GM21381 (cell line): Measurements from ENCODE around the gene SAAL1.
"Not testable (repeated sequence)": the region's sequence is repeated elsewhere in the genome, so short reads cannot be mapped to it uniquely, and the experiment has no call there.

ENCODE experiments used
- ATAC-seq: cut with Tn5 transposase; IDR thresholded peaks from one replicate; pipeline ENCODE4 v1.9.1; 2021; ENCODE audit warnings: mild to moderate bottlenecking, moderate library complexity; ENCODE audit not compliant: unreplicated experiment

Gene SAAL1, protein sequence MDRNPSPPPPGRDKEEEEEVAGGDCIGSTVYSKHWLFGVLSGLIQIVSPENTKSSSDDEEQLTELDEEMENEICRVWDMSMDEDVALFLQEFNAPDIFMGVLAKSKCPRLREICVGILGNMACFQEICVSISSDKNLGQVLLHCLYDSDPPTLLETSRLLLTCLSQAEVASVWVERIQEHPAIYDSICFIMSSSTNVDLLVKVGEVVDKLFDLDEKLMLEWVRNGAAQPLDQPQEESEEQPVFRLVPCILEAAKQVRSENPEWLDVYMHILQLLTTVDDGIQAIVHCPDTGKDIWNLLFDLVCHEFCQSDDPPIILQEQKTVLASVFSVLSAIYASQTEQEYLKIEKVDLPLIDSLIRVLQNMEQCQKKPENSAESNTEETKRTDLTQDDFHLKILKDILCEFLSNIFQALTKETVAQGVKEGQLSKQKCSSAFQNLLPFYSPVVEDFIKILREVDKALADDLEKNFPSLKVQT

DNA sequence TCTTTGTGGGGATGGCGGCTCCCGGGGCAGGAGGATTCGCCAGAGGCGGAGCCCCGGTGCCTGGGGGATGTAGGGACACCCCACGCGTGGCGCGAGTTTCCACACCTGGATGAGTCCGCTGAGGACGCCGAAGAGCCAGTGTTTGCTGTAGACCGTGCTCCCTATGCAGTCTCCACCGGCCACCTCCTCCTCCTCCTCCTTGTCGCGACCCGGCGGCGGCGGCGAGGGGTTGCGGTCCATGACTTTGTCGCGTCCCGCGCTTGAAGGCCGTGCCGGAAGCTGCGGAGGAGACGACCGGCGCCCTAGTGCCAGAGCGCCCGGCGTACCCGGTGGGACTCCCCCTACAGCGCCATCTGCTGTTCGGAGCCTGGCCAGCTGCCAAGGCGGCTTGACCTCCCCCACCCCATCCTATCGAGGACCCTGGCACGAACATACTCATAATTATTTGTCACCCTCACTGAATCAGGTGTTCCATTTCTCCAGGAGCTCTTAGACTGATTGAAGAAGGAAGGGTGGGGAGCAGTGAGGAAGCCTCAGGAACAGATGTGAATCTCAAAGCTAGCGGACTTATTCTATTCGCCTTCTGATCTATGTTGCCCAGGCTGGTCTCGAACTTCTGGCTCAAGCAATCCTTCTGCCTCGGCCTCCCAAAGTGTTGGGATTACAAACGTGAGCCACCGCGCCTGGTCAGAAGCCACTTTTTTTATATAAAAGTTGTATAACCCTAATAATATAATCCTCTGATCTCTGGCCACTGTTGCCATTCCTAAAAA, at the start of gene SAAL1:
TSS of gene SAAL1 (minus strand) at position 281 of the 773 bp plus-strand sequence. CDS start at position 240, 41 bp downstream.
- ATAC-seq, result peak; percentile 98

DNA sequence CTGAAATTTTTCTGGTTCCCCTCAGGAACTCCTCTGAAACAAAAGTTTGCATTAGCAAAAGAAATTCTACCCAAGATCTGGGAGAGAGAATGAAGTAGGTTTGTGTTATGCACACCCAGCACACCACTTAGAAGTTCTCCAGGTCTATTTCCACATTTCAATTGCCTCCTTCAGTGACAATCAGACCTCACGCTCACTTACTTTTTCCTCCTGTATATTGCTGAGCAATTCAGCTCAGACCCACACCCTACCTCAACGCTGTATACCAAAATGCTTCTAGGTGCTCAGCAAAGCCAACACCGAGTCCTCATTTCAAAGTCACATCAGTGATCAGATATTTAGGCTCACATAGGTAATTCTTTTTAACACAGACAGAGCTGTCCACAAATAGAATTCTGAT, 45.7 kb upstream of the SAAL1 start:
- no peak for ATAC-seq

DNA sequence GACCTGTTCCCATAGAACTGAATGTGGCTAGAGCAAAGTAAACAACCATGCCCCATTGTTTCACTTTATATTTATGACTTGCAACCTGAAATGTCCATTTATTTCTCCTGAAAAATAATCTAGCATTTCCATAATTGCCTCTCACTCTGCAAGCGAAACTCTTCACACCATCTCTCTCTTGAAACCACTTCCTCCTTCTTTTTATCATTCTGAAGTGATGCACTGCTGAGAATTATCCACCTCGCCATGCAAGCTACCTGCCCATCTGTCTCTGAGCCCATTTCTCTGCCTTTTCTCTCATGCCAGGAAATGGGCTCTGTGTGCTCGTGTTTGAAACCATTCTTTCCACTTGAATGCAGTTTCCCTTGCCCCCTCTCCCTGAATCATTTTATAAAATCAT, 40.0 kb upstream of the SAAL1 start:
- no peak for ATAC-seq

DNA sequence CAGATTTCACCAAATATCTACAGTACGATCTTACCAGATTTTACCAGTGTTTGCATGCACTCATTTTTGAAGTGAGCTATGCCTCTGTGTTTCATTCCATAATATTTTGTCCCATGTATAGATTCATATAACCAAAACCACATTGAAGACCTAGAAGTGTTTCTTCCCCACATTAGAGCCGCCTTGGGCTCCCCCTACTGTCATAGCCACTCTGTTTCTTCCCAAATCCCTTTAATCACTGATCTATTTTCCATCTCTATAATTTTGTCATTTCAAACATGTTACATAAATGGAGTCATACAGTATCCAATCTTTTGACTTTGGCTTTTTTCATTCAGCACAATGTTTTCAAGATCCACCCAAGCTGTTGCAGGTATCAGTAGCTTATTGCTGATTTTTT, 39.1 kb upstream of the SAAL1 start:
- no peak for ATAC-seq

DNA sequence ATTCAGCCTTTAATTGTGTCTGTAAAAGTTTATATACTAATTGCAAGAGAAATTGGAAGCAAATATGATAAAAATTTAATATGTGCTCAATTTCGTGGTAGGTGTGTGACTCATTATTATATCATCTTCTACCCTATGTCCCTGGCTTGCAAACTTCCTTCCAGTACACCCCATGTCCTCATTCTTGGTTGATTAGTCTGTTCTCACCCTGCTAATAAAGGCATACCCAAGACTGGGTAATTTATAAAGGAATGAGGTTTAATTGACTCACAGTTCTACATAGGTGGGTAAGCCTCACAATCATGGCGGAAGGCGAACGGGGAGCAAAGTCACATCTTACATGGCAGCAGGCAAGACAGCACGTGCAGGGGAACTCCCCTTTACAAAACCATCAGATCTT, 38.4 kb upstream of the SAAL1 start:
- ATAC-seq, result no peak

DNA sequence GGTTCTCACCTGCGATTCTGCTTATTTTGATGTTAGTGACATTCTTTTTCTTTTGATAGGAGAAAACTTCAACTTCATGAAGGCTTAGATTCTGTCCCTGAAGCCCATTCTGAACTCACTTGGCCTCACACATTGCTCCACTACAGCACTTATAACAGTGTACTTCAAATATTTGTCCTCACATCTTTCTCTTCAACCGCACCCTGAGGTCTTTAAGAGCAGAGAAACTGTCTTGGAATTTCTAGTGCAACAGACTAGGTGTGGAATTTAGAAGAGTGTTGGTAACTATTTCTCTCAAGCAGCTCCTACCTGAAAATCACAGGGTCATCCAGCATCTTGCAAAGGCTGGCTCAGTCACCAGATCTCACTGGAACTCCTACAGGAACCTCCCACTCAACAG, 34.3 kb upstream of the SAAL1 start:
- no peak for ATAC-seq

DNA sequence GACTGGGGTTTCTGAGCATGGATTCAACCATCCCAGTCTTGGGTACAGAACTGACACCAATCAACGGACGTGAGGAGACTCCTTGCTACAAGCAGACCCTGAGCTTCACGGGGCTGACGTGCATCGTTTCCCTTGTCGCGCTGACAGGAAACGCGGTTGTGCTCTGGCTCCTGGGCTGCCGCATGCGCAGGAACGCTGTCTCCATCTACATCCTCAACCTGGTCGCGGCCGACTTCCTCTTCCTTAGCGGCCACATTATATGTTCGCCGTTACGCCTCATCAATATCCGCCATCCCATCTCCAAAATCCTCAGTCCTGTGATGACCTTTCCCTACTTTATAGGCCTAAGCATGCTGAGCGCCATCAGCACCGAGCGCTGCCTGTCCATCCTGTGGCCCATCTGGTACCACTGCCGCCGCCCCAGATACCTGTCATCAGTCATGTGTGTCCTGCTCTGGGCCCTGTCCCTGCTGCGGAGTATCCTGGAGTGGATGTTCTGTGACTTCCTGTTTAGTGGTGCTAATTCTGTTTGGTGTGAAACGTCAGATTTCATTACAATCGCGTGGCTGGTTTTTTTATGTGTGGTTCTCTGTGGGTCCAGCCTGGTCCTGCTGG, 31.4 kb upstream of the SAAL1 start:
- ATAC-seq, result no peak

DNA sequence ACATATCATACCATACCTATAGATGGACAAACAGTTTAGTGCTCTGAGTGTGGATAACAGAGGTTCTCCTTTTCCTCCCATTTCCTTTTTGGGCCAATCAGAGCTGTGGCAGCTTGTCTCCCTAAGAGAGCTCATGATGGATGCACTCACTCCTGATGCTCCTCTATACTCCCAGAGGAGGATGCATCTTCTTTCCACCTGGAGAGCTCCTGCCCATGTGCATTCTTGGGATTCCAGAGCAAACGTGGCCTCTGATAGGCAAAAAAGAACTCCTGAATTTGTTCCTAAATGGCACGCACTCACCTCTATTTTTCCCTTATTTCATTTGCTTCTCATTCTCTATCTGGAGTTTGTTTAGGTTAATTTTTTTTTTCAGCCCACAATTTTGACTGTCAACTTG, 29.4 kb upstream of the SAAL1 start:
- ATAC-seq, result no peak

DNA sequence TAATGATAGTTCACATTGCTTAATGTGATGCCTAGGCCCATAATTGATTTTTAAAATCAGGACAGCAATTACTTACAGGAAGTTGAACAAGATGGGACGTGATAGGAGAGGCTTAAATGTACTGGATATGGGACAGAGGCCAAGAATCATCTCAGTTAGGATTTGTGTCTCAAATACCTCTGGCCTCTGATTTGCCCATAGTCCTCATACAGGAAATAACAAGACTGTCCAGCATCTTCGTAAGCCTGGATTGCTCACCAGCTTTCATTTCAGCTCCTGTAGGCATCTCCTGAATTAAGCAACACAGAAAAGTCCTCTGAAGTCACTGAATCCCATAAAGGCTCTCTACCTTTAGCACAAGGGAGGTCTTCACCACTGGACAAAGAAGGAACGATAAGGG, 26.5 kb upstream of the SAAL1 start, which contains the start of gene MRGPRX3:
TSS of gene MRGPRX3 (plus strand) at position 231 of the 400 bp plus-strand sequence. CDS start 4,632 bp downstream, outside the sequence.
- ATAC-seq, result no peak

DNA sequence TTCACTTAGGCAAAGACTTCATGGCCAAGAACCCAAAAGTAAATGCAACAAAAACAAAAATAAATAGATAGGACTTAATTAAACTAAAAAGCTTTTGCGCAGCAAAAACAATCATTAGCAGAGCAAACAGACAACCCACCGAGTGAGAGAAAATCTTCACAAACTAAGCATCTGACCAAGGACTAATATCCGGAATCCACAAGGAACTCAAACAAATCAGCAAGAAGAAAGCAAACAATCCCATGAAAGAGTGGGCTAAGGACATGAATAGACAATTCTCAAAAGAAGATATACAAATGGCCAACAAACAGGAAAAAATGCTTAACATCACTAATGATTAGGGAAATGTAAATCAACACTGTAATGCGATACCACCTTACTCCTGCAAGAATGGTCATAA, 25.2 kb upstream of the SAAL1 start:
- ATAC-seq, result not testable (repeated sequence)

DNA sequence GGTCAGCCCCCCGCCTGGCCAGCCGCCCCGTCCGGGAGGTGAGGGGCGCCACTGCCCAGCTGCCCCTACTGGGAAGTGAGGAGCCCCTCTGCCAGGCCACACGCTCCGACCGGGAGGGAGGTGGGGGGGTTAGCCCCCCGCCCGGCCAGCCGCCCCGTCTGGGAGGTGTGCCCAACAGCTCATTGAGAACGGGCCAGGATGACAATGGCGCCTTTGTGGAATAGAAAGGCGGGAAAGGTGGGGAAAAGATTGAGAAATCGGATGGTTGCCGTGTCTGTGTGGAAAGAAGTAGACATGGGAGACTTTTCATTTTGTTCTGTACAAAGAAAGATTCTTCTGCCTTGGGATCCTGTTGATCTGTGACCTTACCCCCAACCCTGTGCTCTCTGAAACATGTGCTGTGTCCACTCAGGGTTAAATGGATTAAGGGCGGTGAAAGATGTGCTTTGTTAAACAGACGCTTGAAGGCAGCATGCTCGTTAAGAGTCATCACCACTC, 15.5 kb upstream of the SAAL1 start:
- ATAC-seq, result not testable (repeated sequence)

DNA sequence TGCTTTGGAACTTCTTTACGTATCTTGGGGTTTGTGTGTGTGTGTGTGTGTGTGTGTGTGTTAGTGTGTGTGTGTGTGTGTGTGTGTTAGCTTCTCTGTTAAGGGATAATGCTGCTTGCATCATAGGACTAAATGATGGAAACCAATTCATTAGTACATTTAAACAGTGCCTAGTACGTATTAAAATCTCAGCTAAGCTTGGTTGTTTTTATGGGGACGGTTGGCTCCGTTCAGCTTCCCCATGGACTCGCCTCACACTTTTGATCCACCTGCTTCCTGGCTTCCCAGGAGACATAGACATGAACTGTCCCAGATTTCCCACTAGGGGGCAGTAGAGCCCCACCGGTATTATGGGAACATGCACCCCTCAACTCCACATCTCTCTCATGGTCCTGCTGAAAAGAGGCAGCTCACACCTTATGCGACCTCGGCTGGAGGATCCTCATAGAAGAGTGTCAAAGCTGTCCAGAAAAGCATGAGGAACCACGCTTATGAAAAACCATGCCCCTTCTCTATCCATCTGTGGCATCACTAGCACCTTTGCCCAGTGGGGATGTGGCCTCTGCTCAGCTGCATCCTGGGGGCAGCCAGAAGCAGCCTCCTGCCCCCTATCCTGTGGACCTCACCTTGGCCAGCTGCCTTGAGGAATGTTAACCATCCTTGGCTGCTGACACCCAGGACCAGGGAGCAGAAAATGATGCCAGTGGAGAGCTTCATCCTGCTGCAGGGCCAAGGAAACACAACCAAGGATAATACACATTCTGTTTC, 9.7 kb upstream of the SAAL1 start:
- peak; percentile 85 for ATAC-seq

DNA sequence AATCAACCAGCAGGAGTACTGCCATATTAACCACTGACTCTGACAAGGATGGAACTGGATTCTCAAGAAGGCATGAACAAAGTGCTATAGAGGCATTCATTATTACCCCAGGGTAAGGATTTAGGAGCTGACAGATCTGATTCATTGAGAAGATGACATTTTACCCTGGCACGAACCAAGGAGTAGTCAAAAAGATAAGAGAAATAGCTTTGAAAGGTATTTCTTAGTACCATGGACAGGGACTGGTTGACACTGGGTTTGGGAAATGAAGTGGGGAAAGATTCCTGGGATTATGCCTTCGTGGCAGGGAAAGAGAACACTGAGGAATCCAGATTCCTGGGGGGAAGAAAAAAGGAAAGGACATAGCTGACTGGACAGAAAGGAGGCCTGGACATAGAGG, 5.1 kb upstream of the SAAL1 start:
- no peak for ATAC-seq

DNA sequence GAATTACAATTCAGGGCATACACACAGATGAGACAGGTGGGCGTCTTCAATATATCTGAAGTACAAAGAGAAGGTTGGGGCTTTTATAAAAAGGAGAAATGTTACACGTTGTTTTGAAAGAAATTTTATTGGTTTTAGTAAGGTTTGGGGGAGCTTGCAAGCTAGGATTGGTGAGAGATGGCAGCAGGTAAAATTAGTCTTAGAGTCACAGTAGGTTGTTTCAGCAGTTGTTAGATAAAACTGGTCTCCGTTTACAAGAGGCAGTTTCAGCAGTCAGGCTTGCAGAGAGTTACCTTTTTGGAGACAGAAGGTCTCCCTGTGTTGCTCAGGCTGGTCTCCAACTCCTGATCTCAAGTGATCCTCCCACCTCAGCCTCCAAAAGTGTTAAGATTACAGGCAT, 2.4 kb upstream of the SAAL1 start:
- ATAC-seq, result no peak

DNA sequence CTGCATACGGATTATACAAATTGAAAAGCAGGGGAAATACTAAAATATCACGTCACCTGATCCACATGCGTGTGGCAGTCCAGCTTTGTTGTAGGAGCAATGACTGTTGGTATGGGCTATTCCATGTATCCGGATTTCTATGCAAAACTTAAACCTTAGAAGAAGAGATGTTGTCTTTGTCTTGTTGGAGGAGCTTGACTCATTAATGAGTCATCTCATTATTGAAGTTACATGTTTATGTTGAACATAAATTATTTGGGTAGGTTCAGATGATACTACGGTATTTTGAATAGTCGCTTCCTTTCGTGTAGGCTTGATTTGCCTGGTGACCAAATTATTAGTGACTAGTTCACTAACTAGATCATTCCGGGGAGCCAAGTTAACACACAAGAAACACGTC, 806 bp upstream of the SAAL1 start:
- no peak for ATAC-seq

DNA sequence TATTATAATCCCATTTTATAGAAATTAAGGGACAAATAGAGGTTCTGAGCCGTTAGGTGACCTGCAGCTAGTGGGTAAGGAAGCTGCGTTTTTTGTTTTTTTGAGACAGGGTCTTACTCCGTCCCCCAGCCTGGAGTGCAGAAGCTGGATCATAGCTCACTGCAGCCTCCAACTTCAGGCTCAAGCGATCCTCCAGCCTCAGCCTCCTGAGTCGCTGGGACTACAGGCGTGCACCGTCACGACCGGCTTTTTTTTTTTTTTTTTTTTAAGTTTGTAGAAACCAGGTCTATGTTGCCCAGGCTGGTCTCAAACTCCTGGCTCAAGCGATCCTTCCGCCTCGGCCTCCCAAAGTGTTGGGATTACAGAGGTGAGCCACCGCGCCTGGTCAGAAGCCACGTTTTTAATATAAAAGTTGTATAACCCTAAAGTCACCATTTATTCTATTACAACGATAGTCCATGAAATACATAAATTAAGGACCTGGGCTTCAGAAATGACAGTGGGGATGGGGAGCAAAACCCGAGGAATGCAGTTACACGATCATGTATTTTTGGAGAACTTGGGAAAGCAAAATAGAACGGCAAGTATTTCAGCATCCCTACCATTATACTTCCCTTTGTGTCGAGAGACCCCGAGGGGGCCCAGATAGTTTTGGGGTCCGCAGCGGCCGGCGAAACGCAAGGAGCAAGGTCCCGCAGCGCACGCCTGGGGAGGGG, 638 bp downstream of the SAAL1 start:
- no peak for ATAC-seq

DNA sequence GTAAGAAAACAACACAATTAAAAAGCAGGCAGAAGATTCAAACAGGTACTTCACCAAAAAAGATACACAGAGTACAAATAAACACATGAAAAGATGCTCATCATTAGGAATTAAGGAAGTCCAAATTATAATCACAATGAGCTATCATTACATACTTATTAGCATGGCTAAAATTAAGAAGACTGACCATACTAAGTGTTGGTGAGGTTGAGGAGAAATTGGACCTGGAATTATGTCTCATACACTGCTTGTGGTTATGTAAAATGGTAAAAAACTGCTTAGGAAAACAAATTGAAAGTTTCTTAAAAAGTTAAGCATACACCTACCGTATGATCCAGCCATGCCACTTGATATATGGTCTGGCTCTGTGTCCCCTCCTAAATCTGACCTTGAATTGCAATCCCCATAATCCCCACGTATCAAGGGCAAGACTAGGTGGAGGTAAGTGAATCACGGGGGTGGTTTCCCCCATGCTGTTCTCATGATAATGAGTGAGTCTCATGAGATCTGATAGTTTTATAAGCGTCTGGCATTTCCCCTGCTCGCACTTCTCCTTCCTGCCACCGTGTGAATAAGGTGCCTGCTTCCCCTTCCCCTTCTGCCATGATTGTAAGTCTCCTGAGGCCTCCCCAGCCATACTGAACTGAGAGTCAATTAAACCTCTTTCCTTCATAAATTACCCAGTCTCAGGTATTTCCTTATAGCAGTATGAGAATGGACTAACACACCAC, 4.8 kb downstream of the SAAL1 start:
- ATAC-seq, result no peak

DNA sequence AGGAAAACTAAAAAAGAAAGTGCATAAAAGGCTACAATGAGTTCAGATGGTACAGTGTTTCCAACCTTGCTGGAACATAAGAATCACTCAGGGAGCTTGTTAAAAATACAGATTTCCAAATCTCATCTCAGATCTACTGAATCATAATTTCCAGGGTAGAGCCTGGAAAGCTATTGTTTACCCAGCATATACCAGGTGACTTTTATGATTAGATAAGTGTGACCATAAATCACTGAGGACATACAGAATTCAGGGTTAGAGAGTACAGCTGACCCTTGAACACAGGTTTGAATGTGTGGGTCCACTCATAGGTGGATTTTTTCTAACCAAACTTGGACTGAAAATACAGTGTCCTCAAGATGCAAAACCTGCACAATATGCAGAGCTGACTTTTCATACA, 11.9 kb downstream of the SAAL1 start:
- no peak for ATAC-seq

DNA sequence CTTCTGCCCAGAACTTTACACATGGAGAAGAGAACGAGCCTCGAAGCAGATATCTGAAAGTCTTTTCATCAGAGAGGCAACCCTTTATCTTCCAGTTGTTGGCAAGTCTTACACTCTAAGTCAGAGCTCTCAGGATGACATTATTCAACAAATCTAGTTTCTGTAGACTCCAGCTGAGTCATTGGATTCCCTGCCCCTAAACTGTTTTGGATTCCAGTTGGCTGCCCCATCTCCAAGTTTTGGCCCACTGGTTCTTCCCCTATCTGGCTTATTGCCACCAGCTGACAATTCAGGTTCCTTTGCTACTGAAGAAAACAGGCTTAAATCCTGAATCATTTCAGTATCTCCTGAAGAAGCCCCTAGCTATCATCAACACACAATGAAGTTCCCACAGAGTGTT, 14.2 kb downstream of the SAAL1 start:
- no peak for ATAC-seq
